ENCODE measurements around the gene NIT1. TPM values are rescaled to one million over a fixed set of nuclear protein-coding genes. Genes with fewer than 3 reads are reported as not detected.

Gene NIT1
- total RNA-seq, 1 experiment from 2014 or later = 47.2 TPM

DNA sequence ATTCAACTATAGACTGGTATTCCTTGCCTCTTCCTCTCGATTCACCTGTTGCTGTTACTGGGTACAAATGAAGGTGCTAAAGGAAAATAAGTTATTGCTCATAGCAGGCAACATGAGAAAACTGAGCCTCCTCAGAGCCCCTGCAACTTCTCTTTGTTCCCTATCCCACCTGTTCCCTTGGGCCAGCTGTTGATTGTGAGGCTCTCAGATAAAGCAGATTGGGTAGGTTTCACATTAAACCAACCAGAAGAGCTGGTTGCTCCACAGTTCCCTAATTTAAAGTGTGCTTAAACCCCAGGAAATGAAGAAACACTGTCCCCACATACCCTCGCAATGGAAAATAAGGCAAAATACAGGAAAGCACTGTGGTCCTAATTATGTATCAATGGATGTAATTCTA lies 9.7 kb downstream of the NIT1 start:
- ChIA-PET CTCF (interaction anchor here (1.3 kb wide), 1 partner anchor 38 kb away, joined by 3 read pairs; the partner anchor contains the start of gene PPOX), POLR2A (interaction anchor here (1.9 kb wide), 1 partner anchor 10 kb away, joined by 4 read pairs; the partner anchor contains the start of genes NIT1 and PFDN2)
- Mint-ChIP-seq H3K36me3 (peaks cover 56% of the 10 kb centered on the region), H3K27ac (no peak overlapping the region), H3K27me3 (ENCODE audit: low read depth) (no peaks in the 10 kb centered on the region), H3K9me3 (no peaks in the 10 kb centered on the region), H3K4me1 (peaks cover 20% of the 10 kb centered on the region), H3K4me3 (no peak overlapping the region)
- TF ChIP-seq, protein P1, sequence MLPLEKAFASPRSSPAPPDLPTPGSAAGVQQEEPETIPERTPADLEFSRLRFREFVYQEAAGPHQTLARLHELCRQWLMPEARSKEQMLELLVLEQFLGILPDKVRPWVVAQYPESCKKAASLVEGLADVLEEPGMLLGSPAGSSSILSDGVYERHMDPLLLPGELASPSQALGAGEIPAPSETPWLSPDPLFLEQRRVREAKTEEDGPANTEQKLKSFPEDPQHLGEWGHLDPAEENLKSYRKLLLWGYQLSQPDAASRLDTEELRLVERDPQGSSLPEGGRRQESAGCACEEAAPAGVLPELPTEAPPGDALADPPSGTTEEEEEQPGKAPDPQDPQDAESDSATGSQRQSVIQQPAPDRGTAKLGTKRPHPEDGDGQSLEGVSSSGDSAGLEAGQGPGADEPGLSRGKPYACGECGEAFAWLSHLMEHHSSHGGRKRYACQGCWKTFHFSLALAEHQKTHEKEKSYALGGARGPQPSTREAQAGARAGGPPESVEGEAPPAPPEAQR (CRISPR knock-in tag; IDR thresholded peaks at IDR 0.05) = no peak
- TF ChIP-seq TP53 (CRISPR knock-in tag; IDR thresholded peaks at IDR 0.05) (no peak), ETV6 (CRISPR knock-in tag; IDR thresholded peaks at IDR 0.05) (no peak), SP1 (CRISPR knock-in tag; conservative IDR thresholded peaks at IDR 0.05) (no peak), TEAD1 (CRISPR knock-in tag; IDR thresholded peaks at IDR 0.05) (no peak), ZNF263 (CRISPR knock-in tag; IDR thresholded peaks at IDR 0.05; ENCODE audit: low read depth) (no peak), ZNF416 (CRISPR knock-in tag; IDR thresholded peaks at IDR 0.05) (no peak), MYBL2 (CRISPR knock-in tag; IDR thresholded peaks at IDR 0.05) (no peak)
- TF ChIP-seq, protein P2, sequence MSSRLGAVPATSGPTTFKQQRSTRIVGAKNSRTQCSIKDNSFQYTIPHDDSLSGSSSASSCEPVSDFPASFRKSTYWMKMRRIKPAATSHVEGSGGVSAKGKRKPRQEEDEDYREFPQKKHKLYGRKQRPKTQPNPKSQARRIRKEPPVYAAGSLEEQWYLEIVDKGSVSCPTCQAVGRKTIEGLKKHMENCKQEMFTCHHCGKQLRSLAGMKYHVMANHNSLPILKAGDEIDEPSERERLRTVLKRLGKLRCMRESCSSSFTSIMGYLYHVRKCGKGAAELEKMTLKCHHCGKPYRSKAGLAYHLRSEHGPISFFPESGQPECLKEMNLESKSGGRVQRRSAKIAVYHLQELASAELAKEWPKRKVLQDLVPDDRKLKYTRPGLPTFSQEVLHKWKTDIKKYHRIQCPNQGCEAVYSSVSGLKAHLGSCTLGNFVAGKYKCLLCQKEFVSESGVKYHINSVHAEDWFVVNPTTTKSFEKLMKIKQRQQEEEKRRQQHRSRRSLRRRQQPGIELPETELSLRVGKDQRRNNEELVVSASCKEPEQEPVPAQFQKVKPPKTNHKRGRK (CRISPR knock-in tag; IDR thresholded peaks at IDR 0.05; ENCODE audit: borderline replicate concordance) = no peak
- TF ChIP-seq, protein P3, sequence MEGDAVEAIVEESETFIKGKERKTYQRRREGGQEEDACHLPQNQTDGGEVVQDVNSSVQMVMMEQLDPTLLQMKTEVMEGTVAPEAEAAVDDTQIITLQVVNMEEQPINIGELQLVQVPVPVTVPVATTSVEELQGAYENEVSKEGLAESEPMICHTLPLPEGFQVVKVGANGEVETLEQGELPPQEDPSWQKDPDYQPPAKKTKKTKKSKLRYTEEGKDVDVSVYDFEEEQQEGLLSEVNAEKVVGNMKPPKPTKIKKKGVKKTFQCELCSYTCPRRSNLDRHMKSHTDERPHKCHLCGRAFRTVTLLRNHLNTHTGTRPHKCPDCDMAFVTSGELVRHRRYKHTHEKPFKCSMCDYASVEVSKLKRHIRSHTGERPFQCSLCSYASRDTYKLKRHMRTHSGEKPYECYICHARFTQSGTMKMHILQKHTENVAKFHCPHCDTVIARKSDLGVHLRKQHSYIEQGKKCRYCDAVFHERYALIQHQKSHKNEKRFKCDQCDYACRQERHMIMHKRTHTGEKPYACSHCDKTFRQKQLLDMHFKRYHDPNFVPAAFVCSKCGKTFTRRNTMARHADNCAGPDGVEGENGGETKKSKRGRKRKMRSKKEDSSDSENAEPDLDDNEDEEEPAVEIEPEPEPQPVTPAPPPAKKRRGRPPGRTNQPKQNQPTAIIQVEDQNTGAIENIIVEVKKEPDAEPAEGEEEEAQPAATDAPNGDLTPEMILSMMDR (IDR thresholded peaks at IDR 0.05) = no peak
- TF ChIP-seq, protein P4, sequence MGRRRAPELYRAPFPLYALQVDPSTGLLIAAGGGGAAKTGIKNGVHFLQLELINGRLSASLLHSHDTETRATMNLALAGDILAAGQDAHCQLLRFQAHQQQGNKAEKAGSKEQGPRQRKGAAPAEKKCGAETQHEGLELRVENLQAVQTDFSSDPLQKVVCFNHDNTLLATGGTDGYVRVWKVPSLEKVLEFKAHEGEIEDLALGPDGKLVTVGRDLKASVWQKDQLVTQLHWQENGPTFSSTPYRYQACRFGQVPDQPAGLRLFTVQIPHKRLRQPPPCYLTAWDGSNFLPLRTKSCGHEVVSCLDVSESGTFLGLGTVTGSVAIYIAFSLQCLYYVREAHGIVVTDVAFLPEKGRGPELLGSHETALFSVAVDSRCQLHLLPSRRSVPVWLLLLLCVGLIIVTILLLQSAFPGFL (CRISPR knock-in tag; IDR thresholded peaks at IDR 0.05; ENCODE audit: borderline replicate concordance) = no peak
- TF ChIP-seq, protein P5, sequence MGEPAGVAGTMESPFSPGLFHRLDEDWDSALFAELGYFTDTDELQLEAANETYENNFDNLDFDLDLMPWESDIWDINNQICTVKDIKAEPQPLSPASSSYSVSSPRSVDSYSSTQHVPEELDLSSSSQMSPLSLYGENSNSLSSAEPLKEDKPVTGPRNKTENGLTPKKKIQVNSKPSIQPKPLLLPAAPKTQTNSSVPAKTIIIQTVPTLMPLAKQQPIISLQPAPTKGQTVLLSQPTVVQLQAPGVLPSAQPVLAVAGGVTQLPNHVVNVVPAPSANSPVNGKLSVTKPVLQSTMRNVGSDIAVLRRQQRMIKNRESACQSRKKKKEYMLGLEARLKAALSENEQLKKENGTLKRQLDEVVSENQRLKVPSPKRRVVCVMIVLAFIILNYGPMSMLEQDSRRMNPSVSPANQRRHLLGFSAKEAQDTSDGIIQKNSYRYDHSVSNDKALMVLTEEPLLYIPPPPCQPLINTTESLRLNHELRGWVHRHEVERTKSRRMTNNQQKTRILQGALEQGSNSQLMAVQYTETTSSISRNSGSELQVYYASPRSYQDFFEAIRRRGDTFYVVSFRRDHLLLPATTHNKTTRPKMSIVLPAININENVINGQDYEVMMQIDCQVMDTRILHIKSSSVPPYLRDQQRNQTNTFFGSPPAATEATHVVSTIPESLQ (CRISPR knock-in tag; IDR thresholded peaks at IDR 0.05) = no peak
- TF ChIP-seq, protein P6, sequence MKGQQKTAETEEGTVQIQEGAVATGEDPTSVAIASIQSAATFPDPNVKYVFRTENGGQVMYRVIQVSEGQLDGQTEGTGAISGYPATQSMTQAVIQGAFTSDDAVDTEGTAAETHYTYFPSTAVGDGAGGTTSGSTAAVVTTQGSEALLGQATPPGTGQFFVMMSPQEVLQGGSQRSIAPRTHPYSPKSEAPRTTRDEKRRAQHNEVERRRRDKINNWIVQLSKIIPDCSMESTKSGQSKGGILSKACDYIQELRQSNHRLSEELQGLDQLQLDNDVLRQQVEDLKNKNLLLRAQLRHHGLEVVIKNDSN (CRISPR knock-in tag; IDR thresholded peaks at IDR 0.05) = no peak
- TF ChIP-seq, protein P7, sequence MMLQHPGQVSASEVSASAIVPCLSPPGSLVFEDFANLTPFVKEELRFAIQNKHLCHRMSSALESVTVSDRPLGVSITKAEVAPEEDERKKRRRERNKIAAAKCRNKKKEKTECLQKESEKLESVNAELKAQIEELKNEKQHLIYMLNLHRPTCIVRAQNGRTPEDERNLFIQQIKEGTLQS (CRISPR knock-in tag; conservative IDR thresholded peaks at IDR 0.05) = no peak
- TF ChIP-seq, protein P8, sequence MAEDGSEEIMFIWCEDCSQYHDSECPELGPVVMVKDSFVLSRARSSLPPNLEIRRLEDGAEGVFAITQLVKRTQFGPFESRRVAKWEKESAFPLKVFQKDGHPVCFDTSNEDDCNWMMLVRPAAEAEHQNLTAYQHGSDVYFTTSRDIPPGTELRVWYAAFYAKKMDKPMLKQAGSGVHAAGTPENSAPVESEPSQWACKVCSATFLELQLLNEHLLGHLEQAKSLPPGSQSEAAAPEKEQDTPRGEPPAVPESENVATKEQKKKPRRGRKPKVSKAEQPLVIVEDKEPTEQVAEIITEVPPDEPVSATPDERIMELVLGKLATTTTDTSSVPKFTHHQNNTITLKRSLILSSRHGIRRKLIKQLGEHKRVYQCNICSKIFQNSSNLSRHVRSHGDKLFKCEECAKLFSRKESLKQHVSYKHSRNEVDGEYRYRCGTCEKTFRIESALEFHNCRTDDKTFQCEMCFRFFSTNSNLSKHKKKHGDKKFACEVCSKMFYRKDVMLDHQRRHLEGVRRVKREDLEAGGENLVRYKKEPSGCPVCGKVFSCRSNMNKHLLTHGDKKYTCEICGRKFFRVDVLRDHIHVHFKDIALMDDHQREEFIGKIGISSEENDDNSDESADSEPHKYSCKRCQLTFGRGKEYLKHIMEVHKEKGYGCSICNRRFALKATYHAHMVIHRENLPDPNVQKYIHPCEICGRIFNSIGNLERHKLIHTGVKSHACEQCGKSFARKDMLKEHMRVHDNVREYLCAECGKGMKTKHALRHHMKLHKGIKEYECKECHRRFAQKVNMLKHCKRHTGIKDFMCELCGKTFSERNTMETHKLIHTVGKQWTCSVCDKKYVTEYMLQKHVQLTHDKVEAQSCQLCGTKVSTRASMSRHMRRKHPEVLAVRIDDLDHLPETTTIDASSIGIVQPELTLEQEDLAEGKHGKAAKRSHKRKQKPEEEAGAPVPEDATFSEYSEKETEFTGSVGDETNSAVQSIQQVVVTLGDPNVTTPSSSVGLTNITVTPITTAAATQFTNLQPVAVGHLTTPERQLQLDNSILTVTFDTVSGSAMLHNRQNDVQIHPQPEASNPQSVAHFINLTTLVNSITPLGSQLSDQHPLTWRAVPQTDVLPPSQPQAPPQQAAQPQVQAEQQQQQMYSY (CRISPR knock-in tag; IDR thresholded peaks at IDR 0.05) = no peak
- ATAC-seq (no peak), DNase-seq (ENCODE audit: low spot score) (no peak)

Data from WTC11 (cell line).